Glomerular visceral epithelial cell (primary cell): ENCODE measurements around the gene RPL29.

Source experiments
- DNase-seq: peaks from one replicate; pipeline ENCODE4 v3.0.0-alpha.2; 2016; ENCODE audit errors: extremely low spot score

The RPL29 gene

DNA sequence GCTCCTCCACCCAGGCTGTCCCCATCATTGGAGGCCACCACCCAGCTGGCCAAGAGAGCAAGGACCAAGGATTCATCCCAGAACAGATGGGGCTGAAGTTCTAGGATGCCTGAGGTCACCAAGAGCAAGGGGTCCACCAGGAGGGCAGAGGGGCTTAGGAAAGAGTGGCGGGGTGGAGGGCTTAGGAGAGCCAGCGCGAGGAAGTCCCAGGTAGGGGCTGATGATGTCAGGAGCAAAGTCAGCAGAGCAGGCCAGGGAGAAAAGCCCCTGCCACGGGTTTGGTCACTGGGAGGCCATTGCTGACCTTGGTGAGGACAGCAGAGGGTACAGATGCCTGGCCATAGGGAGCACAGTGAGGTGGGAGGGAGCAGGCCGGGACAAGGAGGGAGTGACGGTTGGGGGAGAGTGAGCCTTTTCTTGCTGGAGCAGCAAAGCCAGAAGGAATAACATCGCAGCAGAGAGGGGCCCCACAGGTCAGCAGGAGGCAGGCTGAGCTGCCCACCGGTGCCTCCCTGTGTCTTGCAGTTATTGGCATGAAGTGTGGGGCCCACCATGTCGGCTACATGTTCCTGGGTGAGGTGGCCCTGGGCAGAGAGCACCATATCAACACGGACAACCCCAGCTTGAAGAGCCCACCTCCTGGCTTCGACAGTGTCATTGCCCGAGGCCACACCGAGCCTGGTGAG is 48.3 kb downstream of the RPL29 start:
- no peak for DNase-seq

- DNase-seq: no peak
Measured at GRCh38 chr3:51946796-51947195, 48.9 kb downstream of the RPL29 start.

DNA sequence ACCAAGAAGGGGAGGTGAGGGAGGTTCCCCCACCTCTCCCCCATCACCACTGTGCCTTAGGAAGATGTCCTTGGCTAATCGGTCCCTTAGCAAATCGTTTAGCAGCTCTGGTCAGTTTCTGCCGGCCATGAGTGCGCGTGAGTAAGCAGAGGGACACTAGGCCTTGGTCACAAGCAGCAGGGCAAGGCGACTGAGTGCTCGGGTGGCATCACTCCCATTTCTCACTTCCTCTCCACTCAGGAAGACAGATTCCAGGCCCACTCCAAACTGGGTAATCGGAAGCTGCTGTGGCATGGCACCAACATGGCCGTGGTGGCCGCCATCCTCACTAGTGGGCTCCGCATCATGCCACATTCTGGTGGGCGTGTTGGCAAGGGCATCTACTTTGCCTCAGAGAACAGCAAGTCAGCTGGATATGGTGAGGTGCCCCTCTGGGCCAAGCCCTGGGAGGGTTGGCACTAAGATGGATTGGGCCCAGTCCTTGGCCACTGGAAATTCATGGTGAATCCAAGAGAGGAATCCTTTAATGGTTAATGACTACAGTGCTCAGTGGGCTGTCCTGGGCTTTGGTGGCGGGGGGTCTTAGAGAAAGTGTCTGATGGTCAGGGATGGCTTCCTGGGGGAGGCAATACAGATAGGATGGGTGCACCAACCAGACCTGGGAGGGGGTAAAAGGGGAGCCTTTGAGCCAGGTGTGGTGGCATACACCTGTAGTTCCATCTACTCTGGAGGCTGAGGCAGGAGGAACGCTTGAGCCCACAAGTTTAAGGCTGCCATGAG is 49.6 kb downstream of the RPL29 start:
- DNase-seq: no peak

GRCh38 chr3:51945031-51945840 is 50.5 kb downstream of the RPL29 start:
- no peak for DNase-seq

DNA sequence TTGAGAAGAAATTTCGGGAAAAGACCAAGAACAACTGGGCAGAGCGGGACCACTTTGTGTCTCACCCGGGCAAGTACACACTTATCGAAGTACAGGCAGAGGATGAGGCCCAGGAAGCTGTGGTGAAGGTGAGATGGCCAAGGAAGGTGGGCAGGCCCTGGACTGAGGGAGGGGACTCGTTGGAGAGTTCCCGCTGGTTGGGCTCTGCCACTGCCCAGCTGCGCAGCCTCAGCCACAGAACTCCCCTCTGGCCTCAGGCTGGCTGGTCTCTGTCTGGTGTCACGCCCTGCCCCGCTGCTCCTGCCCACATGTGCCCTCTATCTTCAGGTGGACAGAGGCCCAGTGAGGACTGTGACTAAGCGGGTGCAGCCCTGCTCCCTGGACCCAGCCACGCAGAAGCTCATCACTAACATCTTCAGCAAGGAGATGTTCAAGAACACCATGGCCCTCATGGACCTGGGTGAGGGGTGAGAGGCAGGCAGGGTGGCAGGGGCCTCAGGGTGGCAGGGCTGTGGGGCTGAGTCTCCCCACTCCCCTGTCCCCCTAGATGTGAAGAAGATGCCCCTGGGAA is 51.2 kb downstream of the RPL29 start:
- DNase-seq: no peak
